Measurements from ENCODE around the gene BRD4. TPM values are rescaled to one million over a fixed set of nuclear protein-coding genes. Genes with fewer than 3 reads are reported as not detected.

The BRD4 gene
- total and polyA plus RNA-seq, 10 of the 15 experiments (the other 5 are each of a cell fraction or from before 2014, with no cell fraction given), result 5.3 to 84.4 (median 11.8) TPM

- ATAC-seq, result no peak
- no peaks in the 10 kb centered on the region for H3K27me3 ChIP-seq (replicated peaks in 1 of 2; ENCODE audit: control insufficient read depth in 2 of 2, insufficient read depth in 2 of 2, low read length in 1 of 2)
- no peak overlapping the region for H2AFZ ChIP-seq (ENCODE audit: control insufficient read depth, low read depth, low read length)
- no peak overlapping the region for H3K27ac ChIP-seq (ENCODE audit: control insufficient read depth, insufficient read depth)
- no peak for TF ChIP-seq USF2 (IDR thresholded peaks at IDR 0.05; ENCODE audit: borderline replicate concordance, low read depth, low read length)
- TF ChIP-seq PML (IDR thresholded peaks at IDR 0.05; ENCODE audit: low read length), result no peak
- TF ChIP-seq BRCA1 (IDR thresholded peaks at IDR 0.05; ENCODE audit: low read depth, low read length), result no peak
- no peak for TF ChIP-seq BMI1 (IDR thresholded peaks at IDR 0.05; ENCODE audit: borderline replicate concordance)
- TF ChIP-seq RAD51 (IDR thresholded peaks at IDR 0.05), result no peak
- no peak for TF ChIP-seq STAT3 (IDR thresholded peaks at IDR 0.05; ENCODE audit: low read depth, low read length)
- TF ChIP-seq RB1 (IDR thresholded peaks at IDR 0.05; ENCODE audit: borderline replicate concordance), result no peak
- no peak for TF ChIP-seq RFX5 (IDR thresholded peaks at IDR 0.05; ENCODE audit: low read depth, low read length)
- TF ChIP-seq RAD21 (IDR thresholded peaks at IDR 0.05; ENCODE audit: insufficient read depth, low read depth, low read length), result no peak
- no peak for TF ChIP-seq POLR2AphosphoS2 (IDR thresholded peaks at IDR 0.05; ENCODE audit: low read depth, low read length)
- no peak for TF ChIP-seq SIX5 (IDR thresholded peaks at IDR 0.05; ENCODE audit: low read depth, low read length, severe bottlenecking)
- no peak for TF ChIP-seq CREB1 (IDR thresholded peaks at IDR 0.05; ENCODE audit: low read depth)
- TF ChIP-seq ATF3 (IDR thresholded peaks at IDR 0.05; ENCODE audit: borderline replicate concordance, extremely low read depth, low read depth, low read length), result no peak
- TF ChIP-seq CHD4 (IDR thresholded peaks at IDR 0.05), result no peak
- TF ChIP-seq SMAD1 (IDR thresholded peaks at IDR 0.05; ENCODE audit: low read depth, partially characterized antibody), result no peak
- no peak for TF ChIP-seq RELB (IDR thresholded peaks at IDR 0.05; ENCODE audit: low read depth)
- TF ChIP-seq NR2C2 (IDR thresholded peaks at IDR 0.05; ENCODE audit: borderline replicate concordance, control insufficient read depth, insufficient read length, low read depth), result no peak
- TF ChIP-seq NKRF (conservative IDR thresholded peaks at IDR 0.05), result no peak
- ChIA-PET RAD21 (ENCODE audit: unreplicated experiment) (no interaction called here), SMC1A (ENCODE audit: uncharacterized antibody, unreplicated experiment) (interaction anchor here (1.1 kb wide), 1 partner anchor 48 kb away, joined by 5 read pairs; no protein-coding TSS in a partner anchor), CTCF (no interaction called here), POLR2A (no interaction called here)
- peaks cover 31% of the 10 kb centered on the region for H3K79me2 ChIP-seq (ENCODE audit: control insufficient read depth, insufficient read depth, low read length)
- in situ Hi-C loops (cut with MboI), result loop anchor here (5.0 kb wide), 1 partner anchor 287 kb away; no protein-coding TSS in a partner anchor
- no TSS peak for BruUV-seq (replicated peaks)
- intact Hi-C loops (cut with micrococcal nuclease; ENCODE audit: unreplicated experiment), result no loop called here
- no peaks in the 10 kb centered on the region for H3K4me1 ChIP-seq (ENCODE audit: control insufficient read depth, insufficient read depth, low read length)
- WGBS (ENCODE audit: insufficient coverage, insufficient replicate concordance, low lambda C conversion rate, missing lambda C conversion rate), result 91% methylated on average over 6 of the region's 6 CpGs
- H3K4me2 ChIP-seq (ENCODE audit: control insufficient read depth, insufficient read depth), result no peak overlapping the region
- FAIRE-seq, result no peak
- no peak overlapping the region for H3K4me3 ChIP-seq
- no peaks in the 10 kb centered on the region for H3K9me3 ChIP-seq (replicated peaks; ENCODE audit: control insufficient read depth, insufficient read depth, low read length)
- H3K36me3 ChIP-seq (ENCODE audit: control insufficient read depth in 2 of 2, insufficient read depth in 2 of 2, low read length in 1 of 2), result peaks cover 25 to 54% of the 10 kb centered on the region in 2 experiments
- no peak overlapping the region for H3K9ac ChIP-seq (ENCODE audit: control insufficient read depth, insufficient read depth, low read length)
- no peak for DNase-seq (ENCODE audit: low read depth, low spot score)
- peaks cover 18% of the 10 kb centered on the region for H4K20me1 ChIP-seq (ENCODE audit: control insufficient read depth, insufficient read depth)
These were observed 62.5 kb downstream of the BRD4 start for GRCh38 chr19:15269806-15270205.
